HepG2 (cell line): ENCODE data around the gene POC1A.

Source experiments
- BRF2 ChIP-seq: sonication (generic); formaldehyde crosslinking; IDR thresholded peaks from 2 replicates; pipeline ENCODE4 v1.8.1; 2022; ENCODE audit warnings: mild to moderate bottlenecking, missing genetic modification reagents
- CTCF ChIP-seq: sonication (generic); formaldehyde crosslinking; IDR thresholded peaks from 2 replicates; pipeline ENCODE4 v1.5.0; 2020; ENCODE audit warnings: mild to moderate bottlenecking, missing genetic modification reagents, moderate library complexity
- SP1 ChIP-seq, 2 experiments: fragments of 450-650 bp in 1 of 2; sonication (generic) in 1 of 2; formaldehyde crosslinking in 1 of 2; IDR thresholded peaks; 2 replicates each; pipeline versions ENCODE4 v1.4.0 to v1.6.1; 2016 to 2020; ENCODE audit warnings: missing genetic modification reagents in 1 of 2
- THRA ChIP-seq: sonication (generic); formaldehyde crosslinking; IDR thresholded peaks from 2 replicates; pipeline ENCODE4 v1.4.0; 2020; ENCODE audit warnings: missing genetic modification reagents, borderline replicate concordance

- TF ChIP-seq CTCF (no peak), THRA (CRISPR knock-in tag) (no peak), BRF2 (no peak), SP1 (IDR thresholded peaks at IDR 0.05) (no peak), SP1 (CRISPR knock-in tag; IDR thresholded peaks at IDR 0.05) (no peak)
Measured at GRCh38 chr3:52082951-52083350, 71.3 kb downstream of the POC1A start.
